CD8-positive, alpha-beta memory T cell (primary cell): ENCODE measurements around the gene DCAF8L2. TPM values are rescaled to one million over a fixed set of nuclear protein-coding genes. Genes with fewer than 3 reads are reported as not detected.
"Not testable (repeated sequence)": the region's sequence is repeated elsewhere in the genome, so short reads cannot be mapped to it uniquely, and the experiment has no call there.

ENCODE experiments used
- CTCF ChIA-PET: fragments of 350-600 bp; sonication (Branson Sonifier 250); formaldehyde crosslinking; loops from one replicate; lab custom pipeline; 2021; ENCODE audit warnings: antibody characterized with exemption; lab: Charles Lee
- POLR2A ChIA-PET: fragments of 350-600 bp; sonication (Branson Sonifier 250); formaldehyde crosslinking; loops from one replicate; lab custom pipeline; 2021; ENCODE audit warnings: antibody characterized with exemption; lab: Charles Lee
- DNase-seq, 5 donors: peaks; one replicate each; pipeline versions ENCODE4 v3.0.0 to v3.0.0-alpha.2; 2020 to 2022; ENCODE audit warnings: mixed read lengths in 1 of 5
- H3K27ac ChIP-seq: one replicate; pipeline ENCODE4 v1.7.0; 2013; ENCODE audit warnings: low read depth, mild to moderate bottlenecking, low read length, moderate library complexity
- H3K27me3 ChIP-seq: 2 replicates; pipeline ENCODE4 v1.7.0; 2013; ENCODE audit warnings: low read length, mild to moderate bottlenecking; ENCODE audit not compliant: insufficient read depth, poor library complexity, severe bottlenecking
- H3K36me3 ChIP-seq: 2 replicates; pipeline ENCODE4 v1.7.0; 2013; ENCODE audit warnings: mild to moderate bottlenecking, low read length, moderate library complexity; ENCODE audit not compliant: insufficient read depth
- H3K4me1 ChIP-seq: 2 replicates; pipeline ENCODE4 v1.7.0; 2013; ENCODE audit warnings: mild to moderate bottlenecking, low read length, moderate library complexity; ENCODE audit not compliant: insufficient read depth
- H3K4me3 ChIP-seq: 2 replicates; pipeline ENCODE4 v1.7.0; 2013; ENCODE audit warnings: mild to moderate bottlenecking, low read length
- H3K9me3 ChIP-seq: 2 replicates; pipeline ENCODE4 v1.7.0; 2013; ENCODE audit warnings: mild to moderate bottlenecking, low read length
- H3K27ac Mint-ChIP-seq, 8 donors: one replicate each; pipeline ENCODE4 v1.8.0; 2020 to 2021; ENCODE audit warnings: mixed read lengths in 8 of 8, mild to moderate bottlenecking in 6 of 8, inconsistent platforms in 3 of 8, moderate library complexity in 3 of 8
- H3K27me3 Mint-ChIP-seq, 2 donors: one replicate each; pipeline ENCODE4 v1.8.0; 2020 to 2021; ENCODE audit warnings: mixed read lengths in 2 of 2, mild to moderate bottlenecking in 1 of 2, moderate library complexity in 1 of 2
- H3K36me3 Mint-ChIP-seq, 3 donors: one replicate each; pipeline ENCODE4 v1.8.0; 2020 to 2021; ENCODE audit warnings: mixed read lengths in 3 of 3, inconsistent platforms in 1 of 3, mild to moderate bottlenecking in 1 of 3
- H3K4me1 Mint-ChIP-seq, 3 donors: one replicate each; pipeline ENCODE4 v1.8.0; 2020 to 2021; ENCODE audit warnings: mixed read lengths in 3 of 3, inconsistent platforms in 1 of 3, mild to moderate bottlenecking in 1 of 3
- H3K4me3 Mint-ChIP-seq, 7 donors: one replicate each; pipeline ENCODE4 v1.8.0; 2020 to 2021; ENCODE audit warnings: mixed read lengths in 7 of 7, mild to moderate bottlenecking in 6 of 7, moderate library complexity in 4 of 7, inconsistent platforms in 2 of 7
- H3K9me3 Mint-ChIP-seq, 5 donors: one replicate each; pipeline ENCODE4 v1.8.0; 2020 to 2022; ENCODE audit warnings: mixed read lengths in 5 of 5, mild to moderate bottlenecking in 3 of 5, moderate library complexity in 2 of 5, inconsistent platforms in 1 of 5
- polyA plus RNA-seq: library from polyadenylated mRNA; unstranded; fragments of 300-500 nt; fragmentation: Illumina TruSeq; gene quantifications from one replicate; pipeline ENCODE4 v1.2.3, GENCODE V29; 2021
- total RNA-seq, 2 experiments: library from RNA; stranded (reverse); gene quantifications; one replicate each; pipeline ENCODE4 v1.2.3, GENCODE V29; 2021

The DCAF8L2 gene
- total and polyA plus RNA-seq, 3 experiments from 2014 or later = not detected

- H3K36me3 ChIP-seq, DNase-seq, H3K27ac Mint-ChIP-seq, H3K36me3 Mint-ChIP-seq, H3K4me3 Mint-ChIP-seq, POLR2A ChIA-PET, H3K9me3 ChIP-seq, H3K4me1 ChIP-seq, H3K27ac ChIP-seq, CTCF ChIA-PET, H3K27me3 Mint-ChIP-seq, H3K4me1 Mint-ChIP-seq, H3K4me3 ChIP-seq, H3K27me3 ChIP-seq: not testable (repeated sequence)
- H3K9me3 Mint-ChIP-seq = peaks cover 2 to 11% (median 4%) of the 10 kb centered on the region in 5 donors
Observed at GRCh38 chrX:27743521-27743920, 153.4 kb downstream of the DCAF8L2 start.

GRCh38 chrX:27746516-27746915, 156.4 kb downstream of the DCAF8L2 start:
- Histone ChIP-seq H3K4me1 (no peaks in the 10 kb centered on the region), H3K27ac (no peak overlapping the region), H3K9me3 (no peaks in the 10 kb centered on the region), H3K36me3 (no peaks in the 10 kb centered on the region), H3K27me3 (no peaks in the 10 kb centered on the region), H3K4me3 (no peak overlapping the region)
- H3K36me3 Mint-ChIP-seq = no peaks in the 10 kb centered on the region
- no peaks in the 10 kb centered on the region for H3K4me1 Mint-ChIP-seq
- H3K4me3 Mint-ChIP-seq = no peak overlapping the region
- CTCF ChIA-PET = no interaction called here
- no peak for DNase-seq
- H3K9me3 Mint-ChIP-seq = peaks cover 0 to 11% (median 7%) of the 10 kb centered on the region in 5 donors
- POLR2A ChIA-PET = no interaction called here
- H3K27ac Mint-ChIP-seq = no peak overlapping the region
- peaks cover 0 to 2% of the 10 kb centered on the region in 2 donors for H3K27me3 Mint-ChIP-seq

- not testable (repeated sequence) for H3K4me3 Mint-ChIP-seq
Observed at GRCh38 chrX:27750298-27750697, 160.2 kb downstream of the DCAF8L2 start.

GRCh38 chrX:27751976-27752375, 161.8 kb downstream of the DCAF8L2 start:
- ChIA-PET CTCF (no interaction called here), POLR2A (no interaction called here)
- DNase-seq = no peak
- no peak overlapping the region for H3K4me3 ChIP-seq
- H3K36me3 Mint-ChIP-seq = no peaks in the 10 kb centered on the region
- H3K4me3 Mint-ChIP-seq = no peak overlapping the region
- no peaks in the 10 kb centered on the region for H3K36me3 ChIP-seq
- no peaks in the 10 kb centered on the region for H3K27me3 ChIP-seq
- H3K27ac ChIP-seq = no peak overlapping the region
- no peaks in the 10 kb centered on the region for H3K4me1 ChIP-seq
- H3K9me3 Mint-ChIP-seq = peaks cover 0 to 9% (median 8%) of the 10 kb centered on the region in 5 donors
- no peak overlapping the region for H3K27ac Mint-ChIP-seq
- no peaks in the 10 kb centered on the region for H3K4me1 Mint-ChIP-seq
- no peaks in the 10 kb centered on the region for H3K9me3 ChIP-seq
- H3K27me3 Mint-ChIP-seq = peaks cover 0 to 2% of the 10 kb centered on the region in 2 donors

More at GRCh38 chrX:27750298-27750697, 160.2 kb downstream of the DCAF8L2 start:
- H3K27ac ChIP-seq, POLR2A ChIA-PET, H3K4me1 ChIP-seq, H3K36me3 ChIP-seq, H3K4me3 ChIP-seq, H3K9me3 ChIP-seq, H3K27me3 ChIP-seq, CTCF ChIA-PET, H3K4me1 Mint-ChIP-seq, H3K27ac Mint-ChIP-seq, DNase-seq, H3K36me3 Mint-ChIP-seq, H3K27me3 Mint-ChIP-seq: not testable (repeated sequence)
- peaks cover 0 to 11% (median 7%) of the 10 kb centered on the region in 5 donors for H3K9me3 Mint-ChIP-seq

GRCh38 chrX:27765718-27766117, 175.6 kb downstream of the DCAF8L2 start:
- ChIA-PET CTCF (no interaction called here), POLR2A (no interaction called here)
- no peak overlapping the region for H3K4me3 ChIP-seq
- no peak overlapping the region for H3K4me3 Mint-ChIP-seq
- no peak overlapping the region for H3K27ac Mint-ChIP-seq
- H3K36me3 ChIP-seq = no peaks in the 10 kb centered on the region
- H3K4me1 Mint-ChIP-seq = no peaks in the 10 kb centered on the region
- H3K27me3 ChIP-seq = no peaks in the 10 kb centered on the region
- no peak for DNase-seq
- no peaks in the 10 kb centered on the region for H3K9me3 ChIP-seq
- no peaks in the 10 kb centered on the region for H3K27me3 Mint-ChIP-seq
- H3K9me3 Mint-ChIP-seq = peaks cover 0 to 11% (median under 1%) of the 10 kb centered on the region in 5 donors
- H3K4me1 ChIP-seq = no peaks in the 10 kb centered on the region
- no peaks in the 10 kb centered on the region for H3K36me3 Mint-ChIP-seq
- H3K27ac ChIP-seq = no peak overlapping the region

GRCh38 chrX:27767387-27767786, 177.2 kb downstream of the DCAF8L2 start:
- no peak overlapping the region for H3K4me3 ChIP-seq
- no peaks in the 10 kb centered on the region for H3K4me1 ChIP-seq
- no peak for DNase-seq
- H3K4me3 Mint-ChIP-seq = no peak overlapping the region
- ChIA-PET CTCF (no interaction called here), POLR2A (no interaction called here)
- H3K27ac Mint-ChIP-seq = no peak overlapping the region
- H3K36me3 Mint-ChIP-seq = no peaks in the 10 kb centered on the region
- no peaks in the 10 kb centered on the region for H3K27me3 ChIP-seq
- H3K4me1 Mint-ChIP-seq = no peaks in the 10 kb centered on the region
- H3K27me3 Mint-ChIP-seq = no peaks in the 10 kb centered on the region
- H3K9me3 Mint-ChIP-seq = peaks cover 0 to 13% (median 0%) of the 10 kb centered on the region in 5 donors
- no peak overlapping the region for H3K27ac ChIP-seq
- H3K36me3 ChIP-seq = no peaks in the 10 kb centered on the region
- H3K9me3 ChIP-seq = no peaks in the 10 kb centered on the region

- Histone ChIP-seq H3K9me3 (no peaks in the 10 kb centered on the region), H3K27me3 (no peaks in the 10 kb centered on the region), H3K4me3 (no peak overlapping the region), H3K4me1 (no peaks in the 10 kb centered on the region), H3K27ac (no peak overlapping the region), H3K36me3 (no peaks in the 10 kb centered on the region)
- no peak for DNase-seq
- Mint-ChIP-seq H3K27me3 (no peaks in the 10 kb centered on the region), H3K4me3 (no peak overlapping the region), H3K4me1 (no peaks in the 10 kb centered on the region), H3K9me3 (peaks cover 0 to 7% (median 6%) of the 10 kb centered on the region in 5 donors), H3K27ac (no peak overlapping the region), H3K36me3 (no peaks in the 10 kb centered on the region)
- ChIA-PET POLR2A (no interaction called here), CTCF (no interaction called here)
Observed at GRCh38 chrX:27775984-27776383, 185.8 kb downstream of the DCAF8L2 start.

- Histone ChIP-seq H3K27me3 (no peaks in the 10 kb centered on the region), H3K27ac (no peak overlapping the region), H3K4me3 (no peak overlapping the region), H3K9me3 (no peaks in the 10 kb centered on the region), H3K36me3 (no peaks in the 10 kb centered on the region), H3K4me1 (no peaks in the 10 kb centered on the region)
- POLR2A ChIA-PET = no interaction called here
- peaks cover 0 to 11% (median 0%) of the 10 kb centered on the region in 5 donors for H3K9me3 Mint-ChIP-seq
- no peak overlapping the region for H3K4me3 Mint-ChIP-seq
- DNase-seq = no peak
- no peak overlapping the region for H3K27ac Mint-ChIP-seq
- CTCF ChIA-PET = no interaction called here
- H3K4me1 Mint-ChIP-seq = no peaks in the 10 kb centered on the region
- H3K27me3 Mint-ChIP-seq = peaks cover 0 to 1% of the 10 kb centered on the region in 2 donors
- H3K36me3 Mint-ChIP-seq = no peaks in the 10 kb centered on the region
Observed at GRCh38 chrX:27796640-27797257, 206.6 kb downstream of the DCAF8L2 start.
